ENCODE results near the gene KLHL8.
A peak's percentile ranks its signal among the peaks of the same experiment; 100 is the strongest.
"Not testable (repeated sequence)": the region's sequence is repeated elsewhere in the genome, so short reads cannot be mapped to it uniquely, and the experiment has no call there.

Gene KLHL8

DNA sequence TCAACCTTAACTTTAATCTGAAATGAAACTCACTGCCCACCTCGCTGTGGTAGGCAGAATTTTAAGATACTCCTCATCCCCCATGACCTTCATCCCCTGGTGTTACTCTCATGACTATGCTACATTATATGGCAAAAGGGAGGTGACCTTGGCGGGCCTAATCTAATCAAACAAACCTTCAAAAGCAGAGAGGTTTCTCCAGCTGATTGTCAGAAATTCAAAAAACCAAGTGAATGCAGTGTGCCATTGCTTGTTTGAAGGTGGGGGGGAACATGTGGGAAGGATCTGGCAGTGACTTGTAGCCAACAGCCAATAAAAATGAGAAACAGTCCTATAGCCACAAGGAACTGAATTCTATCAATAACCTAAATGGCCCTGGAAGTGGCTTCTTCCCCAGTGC is 48.5 kb downstream of the KLHL8 start:
- no peak for DNase-seq (ENCODE audit: low read depth)

DNA sequence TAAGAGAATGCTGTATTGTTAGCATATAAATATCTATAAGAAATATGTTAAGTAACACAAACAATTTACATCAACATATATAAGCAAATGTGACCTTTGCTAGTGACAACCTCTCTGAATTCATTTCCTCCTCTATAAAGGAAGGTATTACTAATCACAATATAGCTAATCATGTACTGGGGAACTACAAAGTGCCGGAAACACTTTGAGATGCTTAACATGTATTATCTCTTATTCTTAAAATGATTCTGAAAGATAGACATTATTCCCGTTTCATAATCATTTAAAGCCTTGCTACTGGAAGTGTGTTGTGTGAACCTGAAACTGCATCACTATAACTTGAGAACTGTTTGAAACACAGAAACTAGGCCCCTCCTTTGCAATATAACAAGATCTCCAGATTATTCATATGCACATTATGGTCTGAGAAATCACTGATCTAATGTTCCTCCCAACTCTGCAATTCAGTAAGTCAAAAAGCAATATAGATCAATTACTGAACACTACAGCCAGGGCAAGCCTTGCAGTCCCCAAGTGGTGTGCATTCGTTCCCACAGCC is 54.0 kb downstream of the KLHL8 start:
- no peak for DNase-seq (ENCODE audit: low read depth)

DNA sequence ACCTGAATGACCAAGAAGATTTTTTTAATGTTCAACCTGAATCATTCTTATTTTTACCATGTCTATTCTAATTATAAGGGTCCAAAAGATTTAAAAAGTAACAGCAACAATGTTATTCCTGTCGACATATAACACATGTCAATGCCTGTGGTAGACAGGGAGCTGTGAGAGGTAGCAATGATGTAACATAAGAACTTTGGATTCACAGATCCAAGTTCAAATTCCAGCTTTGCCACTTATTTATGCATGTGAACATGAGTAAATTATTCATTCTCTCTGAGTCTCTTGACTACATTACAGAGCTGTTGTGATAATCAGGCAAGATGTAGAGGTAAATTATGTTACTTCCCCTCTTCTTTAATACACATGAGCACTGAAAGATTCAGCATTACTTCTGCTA is 54.5 kb downstream of the KLHL8 start:
- no peak for DNase-seq (ENCODE audit: low read depth)

DNA sequence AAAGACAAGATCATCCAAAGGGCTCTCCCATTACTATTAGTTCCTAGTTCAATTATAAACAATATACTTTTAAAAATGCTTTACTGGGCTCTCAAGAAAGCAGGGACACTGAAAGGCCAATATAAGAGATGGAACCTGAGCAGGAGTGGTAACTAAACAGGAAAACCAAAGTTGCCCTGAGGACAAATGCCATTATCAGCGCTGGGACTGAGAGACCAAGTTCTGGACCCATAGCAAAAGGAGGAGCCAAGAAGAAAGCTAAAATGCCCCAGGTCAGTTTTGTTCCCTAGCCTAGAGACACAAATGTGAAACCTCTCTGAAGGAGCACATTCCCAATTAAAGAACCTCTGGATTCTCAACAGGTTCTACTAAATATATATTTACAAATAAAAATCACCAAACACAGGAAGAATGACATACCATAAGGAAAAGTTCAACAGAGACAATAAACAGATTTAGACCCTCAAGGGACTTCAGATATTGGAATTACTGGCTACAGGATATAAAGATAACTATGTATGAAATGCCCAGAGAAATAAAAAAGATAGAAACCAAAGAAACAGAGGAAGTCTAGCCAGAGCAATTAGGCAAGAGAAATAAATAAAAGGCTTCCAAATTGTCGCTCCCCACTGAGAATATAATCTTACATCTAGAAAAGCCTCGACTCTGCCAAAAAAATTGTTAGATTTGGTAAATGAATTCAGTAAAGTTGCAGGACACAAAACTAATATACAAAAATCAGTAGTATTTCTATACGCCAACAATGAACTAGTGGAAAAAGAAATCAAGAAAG is 67.1 kb downstream of the KLHL8 start:
- no peak for DNase-seq (ENCODE audit: low read depth)

DNA sequence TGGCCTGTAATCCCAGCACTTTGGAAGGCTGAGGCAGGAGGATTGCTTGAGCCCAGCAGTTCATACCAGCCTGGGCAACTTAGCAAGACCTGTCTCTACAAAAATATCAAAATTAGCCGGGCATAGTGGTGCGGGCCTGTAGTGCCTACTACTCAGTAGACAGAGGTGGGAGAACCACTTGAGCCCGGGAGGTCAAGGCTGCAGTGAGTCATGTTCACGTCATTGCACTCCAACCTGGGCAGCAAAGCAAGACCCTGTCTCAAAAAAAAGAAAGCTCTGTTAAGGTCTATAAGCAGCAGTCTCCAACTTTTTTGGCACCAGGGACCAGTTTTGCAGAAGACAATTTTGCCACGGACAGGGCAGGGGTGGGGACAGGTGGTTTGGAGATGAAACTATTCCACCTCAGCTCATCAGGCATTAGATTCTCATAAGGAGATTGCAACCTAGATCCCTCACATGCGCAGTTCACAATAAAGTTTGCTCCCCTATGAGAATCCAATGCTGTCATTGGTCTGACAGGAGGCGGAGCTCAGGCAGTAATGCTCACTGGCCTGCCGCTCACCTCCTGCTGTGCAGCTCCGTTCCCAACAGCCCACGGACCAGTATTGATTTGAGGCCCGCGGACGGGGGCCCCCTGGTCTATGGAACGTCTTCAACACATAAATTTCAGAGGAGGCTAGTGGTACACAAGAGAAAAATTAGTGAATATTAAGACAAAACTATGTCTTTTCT is 67.9 kb downstream of the KLHL8 start:
- DNase-seq (ENCODE audit: low read depth) = no peak

DNA sequence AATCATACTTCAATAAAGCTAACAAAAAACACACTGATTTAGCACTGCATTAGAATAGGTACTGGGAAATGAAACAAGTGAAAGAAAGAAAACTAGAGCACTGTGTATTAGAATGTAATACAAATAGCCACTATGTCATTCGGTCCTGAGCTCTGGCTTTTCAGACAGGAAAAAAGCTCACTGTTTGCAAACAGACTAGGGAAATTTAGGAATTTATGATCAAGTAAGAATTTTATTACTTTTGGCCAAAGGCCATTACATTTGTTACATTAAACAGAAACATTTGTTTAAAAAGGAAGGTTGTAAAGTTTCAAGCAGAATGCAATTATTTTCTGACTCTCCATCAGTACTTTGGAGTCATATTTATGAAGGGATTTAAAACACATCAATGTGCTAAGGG is 68.7 kb downstream of the KLHL8 start:
- DNase-seq (ENCODE audit: low read depth) = no peak

DNA sequence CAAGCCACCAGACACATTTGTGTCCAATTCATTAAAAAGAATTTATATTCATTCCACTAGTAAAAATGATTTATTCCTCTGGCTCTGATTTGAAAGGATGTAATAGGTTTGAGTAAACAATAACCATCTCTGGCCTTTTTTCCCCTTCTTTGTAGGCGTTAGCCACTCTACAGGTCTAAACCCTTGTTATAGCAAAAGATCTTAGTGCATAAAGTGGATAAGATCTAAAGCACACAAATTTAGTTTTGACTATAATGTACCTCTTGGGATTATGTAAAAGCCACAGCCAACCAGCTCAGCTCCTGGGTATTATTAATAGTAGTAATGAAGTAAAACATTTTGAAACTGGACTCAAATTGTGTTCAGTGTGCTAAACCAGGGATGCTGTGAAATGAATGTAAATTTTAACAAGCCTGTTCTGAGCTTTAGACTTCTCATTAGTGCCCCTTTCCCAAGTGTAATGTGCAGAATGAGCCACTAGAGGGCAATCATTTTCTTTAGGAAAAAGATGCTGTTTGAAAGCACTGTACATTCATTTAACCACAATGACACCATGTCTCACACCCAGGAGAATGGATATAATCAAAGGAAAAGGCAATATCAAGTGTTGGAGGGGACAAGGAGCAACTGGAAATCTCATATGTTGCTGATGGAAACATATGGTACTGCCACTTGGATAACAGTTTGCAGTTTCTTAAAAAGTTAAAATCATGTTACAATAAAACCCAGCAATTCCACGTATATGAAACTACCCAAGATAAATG is 69.7 kb downstream of the KLHL8 start:
- DNase-seq (ENCODE audit: low read depth) = peak; percentile 52

DNA sequence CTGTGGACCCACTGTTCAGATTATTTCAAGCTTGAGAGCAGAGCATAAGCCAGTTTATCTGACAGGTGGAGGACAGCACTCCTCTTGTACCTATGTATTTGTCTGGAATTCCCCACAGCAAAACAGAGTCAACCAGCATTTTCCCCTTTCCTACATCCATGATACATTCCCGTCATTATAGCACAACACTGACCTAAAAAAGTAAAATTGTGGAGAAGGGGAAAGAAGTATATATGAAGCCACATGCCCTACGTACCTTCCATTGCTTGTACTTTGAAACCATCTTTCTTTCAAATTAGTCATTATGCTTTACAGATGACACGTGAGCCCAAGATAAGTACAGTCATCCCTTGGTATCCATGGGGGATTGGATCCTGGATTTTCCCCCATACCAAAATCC is 73.3 kb downstream of the KLHL8 start:
- no peak for DNase-seq (ENCODE audit: low read depth)

DNA sequence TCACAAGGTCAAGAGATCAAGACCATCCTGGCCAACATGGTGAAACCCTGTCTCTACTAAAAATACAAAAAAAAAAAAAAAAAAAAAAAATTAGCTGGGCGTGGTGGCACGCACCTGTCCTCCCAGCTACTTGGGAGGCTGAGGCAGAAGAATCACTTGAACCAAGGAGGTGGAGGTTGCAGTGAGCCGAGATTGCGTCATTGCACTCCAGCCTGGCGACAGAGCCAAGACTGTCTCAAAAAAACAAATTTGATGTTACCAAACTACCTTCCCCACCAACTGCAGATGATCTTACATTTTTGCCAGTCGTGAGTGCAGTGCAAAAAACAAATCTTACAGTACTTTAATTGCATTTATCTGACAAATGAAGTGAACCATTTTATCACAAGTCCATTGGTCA is 74.5 kb downstream of the KLHL8 start:
- DNase-seq (ENCODE audit: low read depth) = not testable (repeated sequence)

DNA sequence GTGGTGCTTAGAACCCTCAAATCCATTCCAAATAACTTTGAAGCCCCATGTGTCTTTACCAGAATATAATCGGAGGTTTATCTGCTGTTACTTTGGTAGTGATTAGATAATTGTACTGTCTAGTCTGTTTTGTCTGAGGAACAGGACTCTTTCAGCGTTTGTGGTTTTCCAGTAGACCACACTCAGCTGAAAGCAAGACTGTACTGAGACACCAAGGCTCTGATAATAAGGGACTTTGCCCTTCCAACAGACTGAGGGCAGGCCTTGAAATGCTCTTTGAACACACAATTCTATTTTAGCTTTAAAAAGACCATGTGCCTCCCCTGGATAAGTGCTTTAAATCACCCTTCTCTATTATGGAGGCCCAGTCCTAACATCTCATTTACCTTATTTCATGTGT is 76.1 kb downstream of the KLHL8 start:
- no peak for DNase-seq (ENCODE audit: low read depth)

DNA sequence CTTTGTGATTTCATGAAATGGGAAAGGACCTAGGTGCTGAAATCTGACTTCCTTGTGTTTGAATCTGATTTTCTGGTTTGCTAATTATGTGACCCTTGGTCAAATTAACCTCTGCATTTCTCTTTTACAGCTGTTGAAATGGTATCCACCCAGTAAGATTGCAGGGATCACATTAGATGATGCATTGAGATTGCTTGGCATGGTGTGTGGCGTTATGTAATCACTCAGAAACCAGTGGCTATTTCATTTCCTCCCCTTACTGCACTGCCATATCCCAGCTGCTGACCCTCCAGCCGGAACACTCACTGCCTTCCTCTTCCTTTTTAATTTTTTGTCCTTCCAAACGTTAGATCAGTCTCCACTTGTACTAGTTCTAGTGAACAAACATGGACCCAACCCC is 79.0 kb downstream of the KLHL8 start:
- no peak for DNase-seq (ENCODE audit: low read depth)

DNA sequence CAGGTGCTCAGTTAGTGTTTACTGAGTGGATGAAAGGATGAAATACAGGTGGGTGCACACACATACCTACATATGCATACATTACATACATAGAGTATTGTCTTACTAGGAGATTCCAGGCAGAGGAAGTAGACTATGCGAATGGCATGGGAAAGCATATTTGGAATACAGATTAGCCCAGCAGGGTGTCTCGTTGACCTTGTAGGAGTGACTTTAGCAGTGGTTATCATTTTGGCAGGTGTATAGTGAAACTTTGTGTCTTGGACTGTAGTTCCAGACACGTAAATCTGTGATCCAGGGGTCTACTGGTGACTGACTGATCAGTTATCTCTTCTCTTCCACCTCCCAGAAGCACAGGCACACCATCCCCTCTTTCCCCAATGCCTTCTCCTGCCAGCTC is 86.3 kb downstream of the KLHL8 start:
- DNase-seq (ENCODE audit: low read depth) = no peak

DNA sequence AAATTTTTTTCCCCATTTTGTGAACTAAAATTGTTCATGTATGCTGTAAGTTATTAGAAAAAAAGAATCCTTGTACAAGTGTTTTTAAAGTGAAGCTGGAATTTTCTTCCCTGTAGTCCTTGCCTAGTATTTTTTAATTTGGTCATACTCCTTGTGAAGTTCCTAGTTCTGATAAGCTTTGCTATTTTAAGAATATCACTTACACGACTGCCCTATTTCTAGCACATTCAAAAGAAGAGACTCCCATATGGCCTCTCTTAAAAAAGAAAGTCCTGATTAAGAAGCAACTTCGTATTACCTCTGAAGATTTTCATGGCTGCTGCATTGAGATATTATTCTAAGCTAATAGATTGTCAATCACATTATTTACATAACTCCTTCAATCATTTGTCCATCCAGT is 87.2 kb downstream of the KLHL8 start:
- no peak for DNase-seq (ENCODE audit: low read depth)

DNA sequence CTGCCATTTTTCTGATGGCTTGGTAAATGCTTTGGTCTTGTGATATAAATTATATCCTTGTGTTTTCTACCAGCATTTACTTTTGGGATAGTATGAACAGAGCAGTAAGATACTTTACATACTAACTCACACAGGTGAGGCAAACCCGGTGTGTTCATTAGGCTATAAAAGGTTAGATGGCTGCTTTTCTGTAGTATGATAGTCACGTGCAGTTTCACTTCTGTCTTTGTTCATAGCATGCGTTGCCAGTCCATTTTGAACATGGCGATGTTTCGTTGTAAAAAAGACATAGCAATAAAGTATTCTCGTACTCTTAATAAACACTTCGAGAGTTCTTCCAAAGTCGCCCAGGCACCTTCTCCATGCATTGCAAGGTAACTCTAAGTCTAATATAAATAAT is 88.4 kb downstream of the KLHL8 start:
- no peak for DNase-seq (ENCODE audit: low read depth)

DNA sequence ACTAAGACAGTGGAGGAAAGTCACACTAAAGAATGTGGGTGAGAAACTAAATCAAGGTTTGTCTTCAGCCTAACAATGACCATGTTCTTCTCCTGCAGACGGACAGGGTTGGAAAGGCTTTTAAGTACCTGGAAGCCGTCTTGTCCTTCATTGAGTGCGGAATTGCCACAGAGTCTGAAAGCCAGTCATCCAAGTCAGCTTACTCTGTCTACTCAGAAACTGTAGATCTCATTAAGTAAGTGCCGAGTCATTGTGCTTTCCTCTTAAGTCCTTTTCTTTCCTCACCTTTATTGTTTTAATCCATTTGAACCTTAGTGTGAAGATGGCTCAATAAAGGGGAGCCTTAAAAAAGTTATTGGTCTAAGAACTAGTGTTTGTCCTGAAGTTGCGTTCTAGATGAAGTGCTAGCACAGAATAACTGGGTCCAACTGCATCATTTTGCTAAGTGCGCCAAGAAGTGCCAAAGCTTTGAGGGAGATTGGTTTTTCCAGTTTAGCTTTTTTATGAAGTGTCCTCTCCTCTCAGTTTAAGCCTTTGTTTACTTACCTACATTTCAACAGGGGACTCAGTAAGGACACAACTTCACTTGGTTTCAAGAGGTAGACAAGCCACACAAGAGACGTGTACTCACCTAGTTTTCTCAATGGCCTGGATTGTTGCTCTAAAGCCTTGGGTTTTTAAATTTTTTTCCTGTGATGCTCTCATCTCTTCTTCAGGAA is 89.3 kb downstream of the KLHL8 start:
- DNase-seq (ENCODE audit: low read depth) = no peak

DNA sequence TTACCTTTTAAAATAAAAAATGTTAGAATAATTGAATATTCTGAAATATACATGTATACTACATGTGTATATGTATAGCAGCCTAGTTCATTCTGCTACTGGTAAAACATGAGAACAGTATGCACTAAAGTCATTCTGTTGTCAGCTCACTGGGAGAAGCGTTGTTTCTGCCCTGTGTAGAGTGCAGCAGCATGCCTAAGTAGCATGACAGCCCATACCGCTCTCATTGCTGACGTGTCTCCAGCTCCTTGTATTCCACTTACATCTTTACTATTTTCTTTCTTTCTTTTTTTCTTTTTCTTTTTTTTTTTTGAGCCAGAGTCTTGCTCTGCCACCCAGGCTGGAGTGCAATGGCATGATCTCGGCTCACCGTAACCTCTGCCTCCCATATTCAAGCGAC is 90.7 kb downstream of the KLHL8 start:
- DNase-seq (ENCODE audit: low read depth) = no peak

DNA sequence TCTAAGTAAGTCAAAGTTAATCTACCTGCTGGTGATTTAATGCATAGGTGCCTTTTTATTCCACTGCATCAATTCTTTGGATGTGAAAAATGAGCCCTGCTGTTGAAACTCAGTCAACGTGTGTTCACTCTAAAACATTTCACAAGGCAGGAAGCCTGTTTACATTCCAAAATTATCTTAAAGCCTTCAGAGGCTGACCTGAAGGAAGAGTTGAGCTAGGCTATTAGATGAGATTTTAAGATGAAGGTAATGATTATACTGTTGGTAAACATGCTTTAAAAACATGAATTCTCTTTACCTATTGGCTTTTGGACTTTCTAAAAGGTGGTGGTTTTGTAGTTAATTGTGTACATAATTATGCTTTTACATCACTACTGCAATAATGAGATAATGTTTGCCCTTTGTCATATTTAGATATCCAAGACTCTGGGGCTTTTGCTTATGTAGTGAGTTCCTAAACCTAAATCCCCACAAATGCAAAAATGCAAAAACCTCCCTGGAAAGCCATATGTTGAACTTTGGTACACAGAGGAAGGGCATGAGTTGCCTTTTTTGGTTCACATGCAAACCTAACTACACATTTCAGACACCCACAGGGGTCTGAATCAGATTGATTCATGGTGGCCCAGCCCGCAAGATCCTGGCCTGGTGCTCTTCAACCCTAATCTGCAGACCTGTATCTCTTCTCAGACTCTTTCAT is 92.3 kb downstream of the KLHL8 start:
- no peak for DNase-seq (ENCODE audit: low read depth)

DNA sequence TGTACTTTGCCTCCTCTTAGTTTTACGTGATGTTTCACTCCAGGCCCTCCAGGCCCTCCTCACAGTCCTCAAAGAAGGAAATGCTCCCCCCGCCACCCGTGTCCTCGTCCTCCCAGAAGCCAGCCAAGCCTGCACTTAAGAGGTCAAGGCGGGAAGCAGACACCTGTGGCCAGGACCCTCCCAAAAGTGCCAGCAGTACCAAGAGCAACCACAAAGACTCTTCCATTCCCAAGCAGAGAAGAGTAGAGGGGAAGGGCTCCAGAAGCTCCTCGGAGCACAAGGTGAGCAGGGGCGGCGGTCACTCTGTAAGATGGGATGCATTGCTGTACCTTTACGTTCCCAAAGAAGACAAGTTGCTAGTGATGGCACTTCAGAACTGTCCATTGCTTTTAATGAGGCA is 94.4 kb downstream of the KLHL8 start:
- no peak for DNase-seq (ENCODE audit: low read depth)

DNA sequence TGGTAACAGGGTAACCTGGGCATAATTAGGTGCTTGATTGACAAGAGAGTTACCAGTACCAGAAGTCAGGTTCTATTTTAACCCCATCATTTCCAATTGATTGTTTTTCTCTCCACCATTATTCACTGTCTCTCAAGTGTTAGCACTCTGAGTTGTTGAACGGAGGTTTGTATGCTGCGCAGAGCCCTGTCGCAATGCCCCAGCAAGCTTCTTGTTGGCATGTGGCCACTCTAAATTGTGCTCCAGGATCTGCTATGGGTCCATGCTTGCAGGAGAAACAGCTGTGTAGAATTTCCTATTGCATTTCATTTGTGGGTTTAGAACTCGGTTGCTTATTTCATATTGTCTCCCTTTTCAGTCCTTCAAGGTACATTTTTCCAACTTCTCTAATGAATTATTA is 98.2 kb downstream of the KLHL8 start:
- no peak for DNase-seq (ENCODE audit: low read depth)

DNA sequence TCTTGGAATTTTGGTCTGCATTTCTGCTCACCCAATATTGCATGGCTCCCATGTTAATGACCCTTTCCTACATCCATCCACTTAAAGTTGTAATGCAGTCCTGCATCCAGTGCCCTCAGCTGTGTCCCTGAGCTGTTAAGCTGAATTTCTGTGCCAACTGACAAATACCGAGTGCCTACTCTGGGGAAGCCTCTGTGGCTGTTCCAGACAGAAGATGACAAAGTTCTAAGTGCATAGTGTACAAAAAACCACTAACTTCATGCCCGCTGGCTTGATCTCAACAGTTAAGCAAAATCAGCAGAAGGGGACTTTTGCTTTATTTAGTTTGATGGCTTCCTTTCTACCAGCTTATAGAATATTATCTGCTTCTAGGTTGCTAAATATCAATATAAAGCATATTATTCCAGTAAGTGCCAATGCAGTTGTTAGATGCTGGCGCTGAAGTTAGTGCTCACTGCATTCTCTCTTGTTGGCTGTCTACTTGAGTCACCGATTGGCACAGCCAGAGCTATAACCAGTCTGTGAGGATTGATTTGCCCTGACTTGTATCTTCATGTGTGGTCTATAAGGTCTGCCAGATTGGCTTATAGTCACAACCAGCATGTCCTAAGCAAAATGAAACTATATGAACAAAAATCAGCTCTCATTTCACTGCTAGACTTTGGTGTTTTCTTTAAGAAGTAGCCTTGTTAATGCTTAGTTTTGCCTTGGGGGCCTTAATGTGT is 98.9 kb downstream of the KLHL8 start:
- no peak for DNase-seq (ENCODE audit: low read depth)
